Activated T-cell treated with anti-CD3 and anti-CD28 coated beads for 24 hours (primary cell): ENCODE measurements around the gene CCN2.

ENCODE experiments used
- DNase-seq: peaks from one replicate; pipeline ENCODE4 v3.0.0-alpha.2; 2020; ENCODE audit warnings: low read depth

Gene CCN2

GRCh38 chr6:131966443-131966842 is 15.3 kb upstream of the CCN2 start:
- DNase-seq = no peak

DNA sequence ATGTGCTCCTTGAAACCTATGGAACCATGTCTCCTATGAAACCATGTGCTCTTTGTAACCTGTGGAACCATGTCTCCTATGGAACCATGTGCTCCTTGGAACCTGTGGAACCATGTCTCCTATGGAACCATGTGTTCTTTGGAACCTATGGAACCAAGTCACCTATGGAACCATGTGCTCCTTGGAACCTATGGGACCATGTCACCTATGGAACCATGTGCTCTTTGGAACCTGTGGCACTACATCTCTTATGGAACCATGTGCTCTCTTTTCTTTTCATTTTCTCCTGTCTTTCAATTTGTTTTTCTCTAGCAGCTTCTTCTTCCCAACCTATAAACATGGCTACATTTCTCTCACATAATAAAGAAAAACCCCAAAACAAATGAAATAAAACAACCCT is 11.9 kb upstream of the CCN2 start:
- DNase-seq = no peak

GRCh38 chr6:131960371-131961133 is 9.4 kb upstream of the CCN2 start:
- DNase-seq = no peak

DNA sequence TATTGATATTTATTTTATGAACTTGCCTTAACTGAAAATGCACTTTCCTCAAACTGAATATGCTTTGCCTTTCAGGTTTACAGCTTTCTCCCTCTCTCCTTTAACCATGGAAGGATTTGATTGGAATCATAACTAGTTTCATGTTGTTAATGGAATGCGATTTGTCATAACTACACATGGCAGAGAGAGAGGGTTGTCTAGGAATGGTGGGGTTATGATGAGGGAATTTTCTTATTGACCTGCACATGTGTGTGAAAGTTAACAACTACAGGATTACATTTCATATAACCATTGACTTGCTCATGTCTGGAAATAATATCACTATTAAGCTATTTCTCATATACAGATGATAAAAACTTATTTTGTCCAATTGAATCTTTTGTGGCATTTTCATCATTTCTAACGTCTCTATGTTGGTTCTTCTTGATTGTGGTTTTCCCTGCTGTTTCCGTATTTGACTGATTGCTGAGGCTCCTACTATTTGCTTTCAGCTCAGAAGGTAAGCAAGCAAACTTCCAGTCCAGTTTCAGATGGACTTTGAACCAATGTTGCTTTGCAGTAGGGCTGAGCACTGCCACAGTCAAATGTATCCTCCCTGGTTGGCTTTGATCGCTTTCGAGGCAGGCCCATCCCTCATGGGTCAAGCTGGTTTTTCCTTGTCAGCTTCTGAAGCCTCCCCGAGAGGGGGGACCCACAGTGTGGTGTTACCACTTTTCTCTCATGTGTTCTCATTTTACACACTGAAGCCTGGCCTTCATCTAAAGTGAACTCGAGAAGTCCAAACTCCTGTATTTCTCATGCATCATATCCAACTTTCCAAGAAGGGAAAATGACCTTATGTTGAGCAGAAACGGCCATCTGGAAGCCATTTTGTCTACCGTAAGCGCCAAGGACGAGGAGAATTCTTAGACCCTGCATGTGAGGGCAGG is 7.6 kb upstream of the CCN2 start:
- no peak for DNase-seq

DNA sequence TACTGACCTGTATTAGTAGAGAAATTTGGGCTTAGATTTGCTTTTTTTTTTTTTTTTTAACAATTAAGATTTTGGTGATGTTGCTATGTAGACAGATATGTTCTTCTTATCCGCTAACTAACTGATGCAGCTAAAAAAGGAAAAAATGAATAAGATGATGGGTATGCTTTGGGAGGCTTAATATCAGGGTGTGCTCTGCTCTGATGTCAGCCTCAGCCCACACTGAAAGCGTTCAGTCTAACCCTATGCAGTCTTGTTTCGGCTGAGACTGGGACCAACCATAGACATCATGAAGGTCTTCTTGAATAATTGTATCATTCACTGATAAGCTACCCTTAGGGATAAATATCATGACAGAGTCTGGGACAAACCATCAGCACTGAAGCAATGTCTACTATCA is 6.9 kb upstream of the CCN2 start:
- DNase-seq = no peak

- no peak for DNase-seq
Observed at GRCh38 chr6:131955876-131956275, 4.7 kb upstream of the CCN2 start.

DNA sequence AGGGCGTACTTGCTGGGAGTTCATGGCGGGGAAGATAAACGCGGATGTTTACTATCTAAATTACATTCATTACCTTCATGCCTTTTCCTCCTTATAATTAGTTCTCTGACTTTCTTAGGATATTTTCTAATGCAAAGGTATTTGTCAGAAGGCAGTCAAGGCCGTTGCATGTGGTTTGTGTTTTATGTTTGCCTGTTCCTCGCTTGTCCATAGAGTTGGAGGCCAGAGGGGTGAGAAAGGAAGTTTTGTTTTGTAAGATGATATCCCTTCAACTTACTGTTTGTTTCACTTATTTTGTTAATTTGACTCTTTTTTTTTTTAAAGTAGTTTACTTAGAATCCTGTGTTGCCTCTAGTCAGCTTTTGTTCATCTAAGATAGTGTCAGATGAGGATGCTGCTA is 4.0 kb upstream of the CCN2 start:
- DNase-seq = no peak

DNA sequence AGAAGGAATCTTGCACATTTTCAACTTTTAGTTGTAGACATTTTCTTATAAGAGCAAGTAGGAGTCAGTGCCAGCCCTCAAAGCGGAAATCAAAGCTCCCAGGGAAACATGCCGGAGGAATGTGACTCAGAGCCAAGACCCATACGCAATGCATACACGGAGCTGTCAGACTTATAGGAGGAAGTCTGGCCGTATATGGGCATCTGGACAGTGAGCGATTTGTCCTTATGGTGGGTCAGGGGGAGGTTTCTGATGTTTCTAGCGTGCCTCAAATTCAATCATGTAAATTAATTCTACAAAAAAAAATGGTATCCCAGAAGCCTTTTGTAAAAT is 3.6 kb upstream of the CCN2 start:
- DNase-seq = no peak

- DNase-seq = no peak
Observed at GRCh38 chr6:131954059-131954774, 3.0 kb upstream of the CCN2 start.

DNA sequence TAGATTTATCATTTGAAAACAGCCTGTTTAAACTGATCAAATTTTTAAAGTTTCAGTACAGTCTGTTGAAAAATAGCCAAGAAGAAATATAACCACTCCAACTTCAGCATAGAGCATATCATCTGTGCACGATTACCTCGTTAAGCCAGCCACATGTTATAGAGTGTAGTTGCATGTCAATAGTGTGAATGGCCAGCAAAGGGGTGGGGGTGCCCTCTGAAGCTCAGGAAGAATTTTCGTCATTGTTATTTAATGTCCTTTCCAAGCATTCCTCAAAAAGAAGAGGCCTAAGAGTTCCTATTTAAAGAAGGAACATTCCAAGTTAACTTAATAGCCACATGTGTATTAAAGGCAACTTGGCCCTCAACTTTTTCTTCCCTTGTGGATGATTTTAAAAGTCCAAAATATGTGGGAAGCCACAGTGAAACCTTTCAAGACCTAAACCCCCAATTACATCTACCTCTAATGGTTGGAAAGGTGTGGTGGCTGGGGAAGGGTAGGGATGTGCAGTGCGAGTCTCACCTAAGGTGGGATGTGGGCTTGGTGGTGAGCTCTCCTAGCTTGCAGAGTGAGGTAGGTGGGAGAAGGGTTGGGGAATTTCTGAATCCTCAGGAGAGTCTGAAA is 1.8 kb upstream of the CCN2 start:
- no peak for DNase-seq

GRCh38 chr6:131951576-131952230 is 531 bp upstream of the CCN2 start:
- DNase-seq = no peak

GRCh38 chr6:131949909-131950766 is 1.0 kb downstream of the CCN2 start:
- no peak for DNase-seq

GRCh38 chr6:131949620-131949908 is 1.6 kb downstream of the CCN2 start:
- no peak for DNase-seq

DNA sequence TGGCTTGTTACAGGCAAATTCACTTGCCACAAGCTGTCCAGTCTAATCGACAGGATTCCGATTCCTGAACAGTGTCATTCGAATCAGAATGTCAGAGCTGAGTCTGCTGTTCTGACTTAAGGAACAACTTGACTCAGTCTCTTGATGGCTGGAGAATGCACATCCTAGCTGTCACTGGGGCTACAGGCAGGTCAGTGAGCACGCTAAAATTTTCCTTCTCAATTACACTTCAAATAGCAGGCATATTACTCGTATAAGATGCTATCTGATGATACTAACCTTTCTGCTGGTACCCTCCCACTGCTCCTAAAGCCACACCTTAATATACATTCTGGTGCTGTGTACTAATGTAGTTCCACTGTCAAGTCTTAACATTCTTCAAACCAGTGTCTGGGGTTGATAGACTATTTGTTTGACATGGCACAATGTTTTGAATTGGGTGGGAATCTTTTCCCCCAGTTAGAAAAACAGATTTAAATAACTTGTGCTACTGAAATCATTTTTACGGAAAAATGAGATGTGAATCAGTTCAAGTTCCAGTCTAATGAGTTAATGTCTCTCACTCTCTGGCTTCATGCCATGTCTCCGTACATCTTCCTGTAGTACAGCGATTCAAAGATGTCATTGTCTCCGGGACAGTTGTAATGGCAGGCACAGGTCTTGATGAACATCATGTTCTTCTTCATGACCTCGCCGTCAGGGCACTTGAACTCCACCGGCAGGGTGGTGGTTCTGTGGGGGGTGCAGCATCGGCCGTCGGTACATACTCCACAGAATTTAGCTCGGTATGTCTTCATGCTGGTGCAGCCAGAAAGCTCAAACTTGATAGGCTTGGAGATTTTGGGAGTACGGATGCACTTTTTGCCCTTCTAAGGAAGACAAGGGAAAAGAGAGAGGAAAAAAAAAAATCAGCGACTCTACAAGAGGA is 2.2 kb downstream of the CCN2 start:
- DNase-seq = no peak

- no peak for DNase-seq
Observed at GRCh38 chr6:131947986-131948661, 3.0 kb downstream of the CCN2 start.

- no peak for DNase-seq
Observed at GRCh38 chr6:131946992-131947955, 3.9 kb downstream of the CCN2 start.

GRCh38 chr6:131946404-131946991 is 4.7 kb downstream of the CCN2 start:
- no peak for DNase-seq

DNA sequence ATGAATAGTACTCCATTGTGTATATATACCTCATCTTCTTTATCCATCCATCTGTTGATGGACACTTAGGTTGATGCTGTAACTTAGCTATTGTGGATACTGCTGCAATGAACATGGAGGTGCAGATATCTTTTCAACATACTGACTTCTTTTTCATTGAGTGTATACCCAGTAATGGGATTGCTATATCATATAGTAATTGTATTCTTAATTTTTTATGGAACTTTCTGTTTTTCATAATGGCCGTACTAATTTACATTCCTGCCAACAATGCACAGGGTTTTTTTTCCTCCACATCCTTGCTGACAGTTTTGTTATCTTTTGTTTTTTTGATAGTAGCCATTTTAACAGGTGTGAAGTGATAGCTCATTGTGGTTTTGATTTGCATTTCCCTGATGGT is 5.2 kb downstream of the CCN2 start:
- DNase-seq = no peak
